ENCODE measurements around the gene CCL5. TPM values are rescaled to one million over a fixed set of nuclear protein-coding genes. Genes with fewer than 3 reads are reported as not detected.

Gene CCL5
- 1.6 TPM for total RNA-seq
- long read RNA-seq, partial matches to known transcripts: 0 of 2 reads
- long read RNA-seq, other reads (novel, unspliced or antisense): 0 of 2 reads

DNA sequence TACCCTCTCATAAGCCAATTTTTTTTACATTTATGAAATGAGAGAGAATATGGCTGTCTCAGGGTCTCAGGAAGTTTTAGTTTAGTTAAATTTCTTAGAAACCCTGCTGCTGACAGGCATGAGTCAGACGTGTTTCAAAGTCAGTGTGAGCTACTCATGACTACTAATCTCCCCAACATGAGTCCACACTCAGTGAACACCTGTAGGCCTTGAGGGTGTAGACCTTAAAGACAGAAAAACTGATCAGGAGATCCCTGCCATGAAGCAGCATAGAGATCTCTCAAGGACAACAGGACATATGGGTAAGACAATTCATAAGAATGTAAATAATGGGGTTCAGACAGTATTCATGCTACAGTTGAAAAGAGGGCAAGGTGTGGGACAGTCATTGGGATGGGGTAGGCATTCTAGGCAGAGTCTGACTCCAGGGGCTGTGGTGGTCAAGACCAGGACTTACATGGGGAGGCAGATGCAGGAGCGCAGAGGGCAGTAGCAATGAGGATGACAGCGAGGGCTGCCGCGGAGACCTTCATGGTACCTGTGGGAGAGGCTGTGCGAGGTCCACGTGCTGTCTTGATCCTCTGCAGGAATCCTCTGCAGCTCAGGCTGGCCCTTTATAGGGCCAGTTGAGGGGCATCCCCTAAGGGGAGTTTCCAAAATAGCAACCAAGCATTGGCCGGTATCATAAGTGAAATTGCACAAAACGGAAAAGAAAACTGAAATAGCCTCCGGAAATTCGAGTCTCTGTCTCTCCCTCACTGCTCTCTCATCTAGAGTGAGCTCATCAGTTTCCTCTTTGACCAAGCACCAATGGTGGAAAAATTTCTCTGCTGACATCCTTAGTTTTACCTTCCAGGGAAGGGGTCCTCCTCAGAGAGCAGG lies at the start of gene CCL5:
Gene CCL5, minus strand, starts transcription at position 588 of the 882 bp plus-strand sequence.
- intact Hi-C loops (cut with DNase I): no loop called here
- peak; percentile 43 for DNase-seq
- ATAC-seq (ENCODE audit: poor library complexity): no peak

DNA sequence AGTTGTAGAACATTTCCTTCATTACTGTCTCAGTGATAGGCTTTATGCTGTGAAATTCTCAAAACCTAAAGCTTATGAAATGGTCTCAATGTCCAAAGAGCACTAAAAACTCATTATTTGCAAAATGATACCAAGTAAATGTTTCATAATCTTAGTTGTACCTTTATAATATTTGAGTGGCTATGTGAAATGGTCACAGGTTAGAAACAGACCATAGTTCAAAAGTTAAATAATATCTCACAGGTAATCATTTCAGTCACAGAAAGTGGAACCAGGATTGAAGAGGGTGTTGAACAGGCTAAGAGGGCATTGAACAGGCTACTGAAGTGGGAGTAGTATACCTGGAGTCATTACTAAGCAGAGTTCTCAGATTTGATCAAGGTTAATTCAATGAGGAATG lies 47.6 kb upstream of the CCL5 start:
- ATAC-seq (ENCODE audit: poor library complexity): no peak
- intact Hi-C loops (cut with DNase I): no loop called here

DNA sequence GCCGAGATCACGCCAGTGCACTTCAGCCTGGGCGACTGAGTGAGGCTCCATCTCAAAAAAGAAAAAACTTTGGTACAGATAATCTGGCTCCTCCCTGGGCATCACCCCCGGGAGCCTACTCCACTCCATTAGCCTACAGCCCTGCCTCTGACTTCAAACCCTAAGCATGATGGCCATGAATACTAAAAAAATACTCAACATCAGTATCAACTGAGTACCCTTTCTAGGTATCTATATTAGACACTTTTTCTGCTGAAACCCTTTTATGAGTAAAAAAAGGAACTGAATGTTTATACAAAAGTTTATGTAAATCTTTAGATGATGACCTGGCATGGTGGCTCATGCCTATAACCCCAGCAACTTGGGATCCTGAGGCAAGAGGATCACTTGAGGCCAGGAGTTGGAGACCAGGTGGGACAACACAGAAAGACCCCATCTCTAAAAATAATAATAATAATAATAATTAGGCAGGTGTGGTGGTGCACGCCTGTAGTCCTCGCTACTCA lies 43.5 kb upstream of the CCL5 start:
- ATAC-seq (ENCODE audit: poor library complexity) (no peak), DNase-seq (no peak)
- intact Hi-C loops (cut with DNase I): no loop called here

More for the DNA sequence above, 47.6 kb upstream of the CCL5 start:
- DNase-seq: no peak

DNA sequence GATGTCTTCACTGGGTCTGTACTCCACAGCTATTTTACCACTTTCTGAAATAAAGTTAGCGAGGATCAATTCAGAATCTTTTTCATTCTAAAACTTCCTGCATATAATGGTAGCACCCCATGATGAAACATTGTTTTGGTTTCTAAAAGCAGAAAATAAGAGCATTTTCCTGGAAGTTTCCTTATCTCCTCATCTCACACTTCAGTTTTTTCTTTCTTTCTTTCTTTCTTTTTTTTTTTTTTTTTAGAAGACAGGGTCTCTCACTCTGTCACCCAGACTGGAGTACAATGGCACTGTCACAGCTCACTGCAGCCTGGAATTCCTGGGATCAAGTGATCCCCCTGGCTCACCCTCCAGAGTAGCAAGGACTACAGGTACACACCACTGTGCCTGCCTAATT lies 40.1 kb upstream of the CCL5 start:
- ATAC-seq (ENCODE audit: poor library complexity) (no peak), DNase-seq (no peak)
- intact Hi-C loops (cut with DNase I): no loop called here

DNA sequence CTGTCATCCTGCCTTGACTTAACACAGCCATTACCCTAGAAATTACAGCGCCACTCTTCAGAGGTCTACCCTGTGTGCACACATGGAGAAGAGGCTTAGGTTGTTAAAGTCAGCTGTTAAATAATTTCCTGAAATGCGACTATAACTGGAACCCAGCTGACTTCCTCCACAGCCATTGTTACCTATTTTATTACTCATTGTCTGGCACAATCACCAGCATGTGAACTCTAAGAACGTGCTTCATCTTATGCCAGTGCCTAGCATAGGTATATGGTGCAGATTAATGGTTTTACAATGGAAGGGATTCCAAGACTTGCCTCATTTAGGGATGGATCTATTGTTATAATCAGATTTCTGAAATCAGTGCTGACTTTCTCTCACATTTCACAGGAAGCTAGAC lies 38.5 kb upstream of the CCL5 start:
- DNase-seq (no peak), ATAC-seq (ENCODE audit: poor library complexity) (no peak)
- intact Hi-C loops (cut with DNase I): no loop called here

DNA sequence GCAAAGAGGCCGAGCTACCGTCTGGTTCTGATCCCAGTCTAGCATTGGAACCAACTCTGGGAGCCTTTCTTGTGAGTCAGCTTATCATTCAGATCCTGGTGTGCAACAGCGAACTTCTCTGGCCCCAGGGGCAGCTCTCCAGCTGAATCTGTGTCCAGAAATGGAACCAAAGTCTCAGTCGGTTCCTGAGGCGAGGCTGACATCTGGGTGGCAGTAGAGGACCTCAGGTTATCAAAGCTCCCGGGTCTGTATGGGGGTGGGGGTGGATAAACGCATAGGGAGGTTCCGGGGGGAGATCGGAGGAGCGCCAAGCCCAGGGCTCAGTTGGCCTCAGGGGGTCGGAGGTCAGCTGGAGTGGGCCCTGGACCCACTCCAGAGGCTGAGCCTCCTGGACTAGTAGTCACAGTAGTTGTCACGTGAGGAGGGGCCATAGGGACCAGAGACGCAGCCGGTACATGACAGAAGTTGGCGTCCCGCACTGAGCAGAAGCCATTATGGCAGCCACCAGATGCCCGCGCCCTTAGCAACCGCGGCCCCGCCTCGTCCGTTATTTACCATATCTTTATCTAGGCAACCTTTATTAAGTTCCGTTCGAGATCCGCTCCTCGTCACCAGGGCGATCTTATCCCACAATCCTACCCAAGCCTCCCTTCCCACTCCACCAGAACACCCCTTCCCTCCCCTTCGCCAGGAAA lies 37.5 kb upstream of the CCL5 start:
- DNase-seq: no peak
- no peak for ATAC-seq (ENCODE audit: poor library complexity)
- intact Hi-C loops (cut with DNase I): no loop called here

DNA sequence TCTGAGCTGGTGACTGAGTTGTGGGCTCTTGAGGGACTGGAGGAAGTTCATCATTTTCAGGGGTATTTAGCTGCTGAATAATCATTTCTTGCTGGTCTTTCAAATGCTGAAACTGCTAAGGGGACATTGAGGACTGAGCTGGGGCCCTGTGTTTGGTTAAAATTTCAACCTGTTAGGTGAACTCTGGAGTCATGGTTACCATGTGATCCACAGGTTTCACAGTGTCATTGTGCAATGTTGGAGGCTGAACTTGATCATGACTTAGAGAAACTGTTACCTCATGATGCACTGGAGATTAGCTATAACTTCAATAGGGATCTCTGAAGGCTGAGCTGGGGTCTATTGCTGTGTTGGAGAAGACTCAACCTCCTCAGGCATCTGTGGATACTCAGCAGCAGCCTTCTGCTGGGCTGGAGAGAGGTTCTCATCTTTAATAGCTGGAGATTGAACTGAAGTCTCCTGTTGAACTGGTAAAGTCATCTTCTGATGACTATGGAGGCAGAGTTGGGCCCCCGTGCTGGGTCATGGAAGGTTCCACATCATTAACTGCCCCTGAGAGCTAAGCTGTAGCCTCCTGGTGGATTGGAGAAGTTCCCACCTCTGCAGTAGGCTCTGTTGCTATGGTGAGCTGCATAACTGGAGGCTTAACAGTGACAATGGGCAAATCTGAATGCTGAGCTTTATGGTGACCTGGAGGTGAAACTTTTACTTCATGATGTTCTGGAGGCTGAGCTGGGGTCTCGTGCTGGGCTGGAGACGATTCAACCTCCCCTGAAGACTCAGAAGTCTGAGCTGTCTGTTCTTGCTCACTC lies 35.2 kb upstream of the CCL5 start:
- ATAC-seq (ENCODE audit: poor library complexity) (no peak), DNase-seq (no peak)
- intact Hi-C loops (cut with DNase I): no loop called here

DNA sequence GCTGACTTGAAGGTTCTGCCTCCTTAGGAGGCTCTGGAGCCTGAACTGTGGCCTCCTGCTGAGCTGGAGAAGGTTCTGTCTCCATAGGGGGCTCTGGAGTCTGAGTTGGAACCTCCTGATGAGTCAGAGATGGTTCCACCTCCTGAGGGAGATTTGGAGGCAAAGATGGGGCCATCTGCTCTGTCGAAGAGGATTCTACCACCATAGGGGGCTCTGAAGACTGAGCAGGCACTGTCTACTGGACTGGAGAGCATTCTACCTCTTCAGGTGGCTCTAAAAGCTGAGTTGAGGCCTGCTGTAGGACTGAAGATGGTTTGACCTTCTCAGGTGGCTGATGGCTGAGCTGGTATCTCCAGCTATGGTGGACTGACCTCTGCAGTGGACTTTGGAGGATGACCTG lies 34.2 kb upstream of the CCL5 start:
- intact Hi-C loops (cut with DNase I): no loop called here
- no peak for ATAC-seq (ENCODE audit: poor library complexity)
- DNase-seq: no peak

DNA sequence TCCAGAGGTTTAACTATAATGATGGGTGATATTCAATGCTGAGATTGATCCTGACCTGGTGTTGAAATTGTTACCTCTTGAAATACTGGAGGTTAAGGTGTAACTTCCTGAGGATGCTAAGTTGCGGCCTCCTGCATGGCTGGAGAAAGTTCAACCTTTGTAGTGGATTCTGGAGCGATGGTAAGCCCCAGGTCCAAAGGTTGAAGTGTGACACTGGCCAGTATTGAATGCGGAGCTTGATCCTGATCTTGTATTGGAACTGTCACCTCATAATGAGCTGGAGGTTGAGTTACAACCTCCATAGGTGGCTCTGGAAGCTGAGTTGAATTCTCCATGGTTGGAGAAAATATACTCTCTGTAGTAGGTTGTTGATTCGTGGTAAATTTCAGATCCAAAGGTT lies 33.4 kb upstream of the CCL5 start:
- intact Hi-C loops (cut with DNase I): no loop called here
- no peak for ATAC-seq (ENCODE audit: poor library complexity)

DNA sequence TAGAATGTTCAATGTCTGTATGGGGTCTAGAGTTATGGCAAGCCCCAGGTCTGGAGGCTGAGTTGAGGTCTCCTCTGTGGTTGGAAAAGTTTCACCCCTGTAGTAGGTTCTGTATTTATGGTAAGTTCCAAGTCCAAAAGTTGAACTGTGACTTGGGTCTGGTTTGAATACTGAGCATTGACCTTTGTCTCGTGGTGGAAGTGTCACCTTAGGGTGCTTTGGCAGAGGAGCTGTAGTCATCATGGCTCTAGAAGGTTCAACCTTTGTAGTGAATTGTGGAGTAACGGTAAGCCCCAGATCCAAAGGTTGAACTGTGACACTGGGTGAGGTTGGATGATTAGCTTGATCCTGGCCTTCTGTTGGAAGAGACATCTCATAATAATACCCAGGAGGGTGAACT lies 32.8 kb upstream of the CCL5 start:
- DNase-seq (no peak), ATAC-seq (ENCODE audit: poor library complexity) (no peak)
- intact Hi-C loops (cut with DNase I): no loop called here

More for the DNA sequence above, 33.4 kb upstream of the CCL5 start:
- DNase-seq: no peak

DNA sequence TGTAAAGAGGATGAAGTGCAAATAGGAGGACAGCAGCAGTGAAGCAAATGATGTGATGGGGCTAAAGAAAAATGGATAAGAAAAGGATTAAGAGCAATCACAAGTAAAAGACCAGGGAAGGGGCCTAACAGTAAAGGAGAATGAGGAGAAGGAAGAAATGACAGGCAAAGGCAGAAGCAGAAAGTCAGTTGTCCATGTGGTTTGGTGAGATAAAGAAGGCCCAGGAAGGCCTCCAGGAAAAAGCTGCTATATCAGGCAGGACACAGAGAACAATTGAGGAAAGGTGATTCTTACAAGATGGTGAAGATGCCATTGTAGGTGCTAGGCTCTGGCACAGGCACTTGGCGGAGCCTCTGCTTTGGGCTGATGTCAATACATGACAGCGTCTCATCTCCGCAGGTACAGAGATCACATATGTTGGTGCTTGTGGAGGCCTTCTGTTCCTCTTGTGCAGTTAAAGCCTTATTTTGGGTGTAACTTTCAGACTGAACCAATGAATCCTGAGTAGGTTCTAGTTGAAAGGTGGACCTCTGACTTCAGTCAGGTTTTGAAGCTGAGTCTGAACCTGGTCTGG lies 32.3 kb upstream of the CCL5 start:
- ATAC-seq (ENCODE audit: poor library complexity): no peak
- intact Hi-C loops (cut with DNase I): no loop called here

DNA sequence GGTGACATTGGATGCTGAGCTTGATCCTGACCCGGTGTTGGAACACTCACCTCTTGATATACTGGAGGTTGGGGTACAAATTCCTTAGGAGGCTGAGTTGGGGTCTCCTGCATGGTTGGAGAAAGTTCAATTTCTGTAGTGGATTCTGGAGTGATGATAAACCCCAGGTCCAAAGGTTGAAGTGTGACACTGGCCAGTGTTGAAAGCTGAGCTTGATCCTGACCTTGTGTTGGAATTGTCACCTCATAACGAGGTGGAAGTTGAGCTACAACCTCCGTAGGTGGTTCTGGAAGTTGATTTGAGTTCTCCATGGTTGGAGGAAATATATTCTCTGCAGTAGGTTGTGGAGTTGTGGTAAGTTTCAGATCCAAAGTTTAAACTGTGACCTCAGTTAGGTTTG lies 29.2 kb upstream of the CCL5 start:
- ATAC-seq (ENCODE audit: poor library complexity): no peak
- intact Hi-C loops (cut with DNase I): no loop called here
- DNase-seq: no peak

More for the DNA sequence above, 32.3 kb upstream of the CCL5 start:
- no peak for DNase-seq

DNA sequence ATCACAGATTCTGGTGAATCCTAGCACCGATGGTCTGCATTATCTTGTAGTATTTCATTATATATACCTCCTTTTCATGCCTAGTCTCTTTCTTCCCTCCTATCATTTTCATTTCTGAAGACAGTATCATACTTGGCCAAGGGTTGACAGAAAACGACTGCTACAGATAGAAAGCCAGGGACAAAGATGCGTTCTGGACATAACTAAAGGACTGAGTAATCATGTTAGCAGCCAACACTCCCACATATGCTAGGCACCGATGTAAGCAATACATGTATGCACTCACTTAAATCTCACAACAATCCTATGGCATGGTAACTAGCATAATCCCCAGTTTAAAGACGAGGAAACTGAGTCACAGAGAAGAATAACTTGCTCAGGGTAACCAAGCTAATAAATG lies 27.5 kb upstream of the CCL5 start:
- ATAC-seq (ENCODE audit: poor library complexity) (no peak), DNase-seq (no peak)
- intact Hi-C loops (cut with DNase I): no loop called here

DNA sequence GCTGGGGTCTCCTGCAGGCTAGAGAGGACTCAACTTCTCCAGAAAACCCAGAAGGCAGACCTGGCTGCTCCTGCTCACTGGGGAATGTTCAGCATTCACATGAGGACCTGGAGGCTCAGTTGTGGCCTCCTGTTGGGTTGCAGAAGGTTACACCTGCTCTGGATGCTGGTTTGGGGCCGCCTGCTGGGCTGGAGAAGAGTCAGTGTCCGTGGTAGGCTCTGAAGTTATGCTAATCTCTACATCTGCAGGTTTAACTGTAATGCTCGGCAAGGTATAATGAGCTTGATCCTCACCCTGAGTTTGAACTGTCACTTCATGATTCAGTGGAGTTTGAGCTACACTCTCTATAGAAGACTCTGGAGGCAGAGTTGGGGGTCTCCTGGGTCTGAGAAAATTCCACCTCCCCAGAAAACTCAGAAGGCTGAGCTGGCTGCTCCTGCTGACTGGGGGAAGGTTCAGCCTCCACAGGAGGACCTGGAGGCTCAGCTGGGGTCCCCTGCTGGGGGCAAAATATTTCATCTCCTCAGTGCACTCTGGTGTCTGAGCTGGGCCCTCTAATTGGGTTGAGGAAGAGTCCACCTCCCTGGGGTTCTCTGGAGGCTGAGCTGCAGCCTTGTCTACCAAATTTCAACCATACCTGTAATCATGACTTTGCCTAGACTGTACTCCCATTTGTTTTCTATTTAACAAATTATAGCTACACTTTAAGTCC lies 26.9 kb upstream of the CCL5 start:
- intact Hi-C loops (cut with DNase I): no loop called here
- ATAC-seq (ENCODE audit: poor library complexity) (no peak), DNase-seq (no peak)

DNA sequence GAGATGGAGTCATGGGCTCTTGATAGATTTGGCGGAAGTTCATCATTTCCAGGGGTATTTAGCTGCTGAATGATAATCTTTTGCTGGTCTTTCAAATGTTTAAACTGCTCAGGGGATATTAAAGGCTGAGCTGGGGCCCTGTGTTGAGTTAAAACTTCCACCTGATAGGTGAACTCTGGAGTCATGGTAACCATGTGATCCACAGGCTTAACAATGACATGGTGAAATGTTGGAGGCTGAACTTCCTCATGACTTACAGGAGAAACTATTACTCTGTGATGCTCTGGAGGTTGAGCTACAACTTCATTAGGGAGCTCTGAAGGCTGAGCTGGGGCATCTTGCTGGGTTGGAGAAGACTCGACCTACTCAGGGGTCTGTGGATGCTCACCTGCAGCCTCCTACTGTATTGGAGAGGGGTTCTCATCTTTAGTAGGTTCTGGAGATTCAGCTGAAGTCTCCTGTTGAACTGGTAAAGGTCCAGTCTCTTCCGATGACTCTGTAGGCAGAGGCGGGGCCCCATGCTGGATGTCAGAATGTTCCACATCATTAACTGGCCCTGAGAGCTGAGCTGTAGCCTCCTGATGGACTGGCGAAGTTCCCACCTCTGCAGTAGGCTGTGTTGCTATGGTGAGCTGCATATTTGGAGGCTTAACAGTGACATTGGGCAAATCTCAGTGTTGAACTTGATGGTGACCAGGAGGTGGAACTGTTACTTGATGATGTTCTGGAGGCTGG lies 26.2 kb upstream of the CCL5 start:
- DNase-seq: no peak
- intact Hi-C loops (cut with DNase I): no loop called here
- ATAC-seq (ENCODE audit: poor library complexity): no peak

DNA sequence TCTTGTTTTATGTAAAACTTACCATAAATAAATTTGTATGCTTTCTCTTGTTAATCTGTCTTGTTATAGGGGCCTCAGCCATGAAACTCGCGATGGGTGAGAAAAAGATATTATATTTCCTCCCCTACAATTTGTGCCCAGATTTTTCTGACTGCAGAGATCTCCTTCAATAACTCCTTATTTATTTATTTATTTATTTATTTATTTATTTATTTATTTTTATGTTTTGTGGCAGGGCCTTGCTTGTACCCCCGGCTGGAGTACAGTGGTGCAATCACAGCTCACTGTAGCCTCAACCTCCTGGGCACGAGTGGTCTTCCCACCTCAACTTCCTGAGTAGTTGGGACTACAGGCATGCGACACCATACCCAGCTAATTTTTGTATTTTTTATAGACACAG lies 23.3 kb upstream of the CCL5 start:
- ATAC-seq (ENCODE audit: poor library complexity): no peak
- intact Hi-C loops (cut with DNase I): no loop called here
- no peak for DNase-seq

DNA sequence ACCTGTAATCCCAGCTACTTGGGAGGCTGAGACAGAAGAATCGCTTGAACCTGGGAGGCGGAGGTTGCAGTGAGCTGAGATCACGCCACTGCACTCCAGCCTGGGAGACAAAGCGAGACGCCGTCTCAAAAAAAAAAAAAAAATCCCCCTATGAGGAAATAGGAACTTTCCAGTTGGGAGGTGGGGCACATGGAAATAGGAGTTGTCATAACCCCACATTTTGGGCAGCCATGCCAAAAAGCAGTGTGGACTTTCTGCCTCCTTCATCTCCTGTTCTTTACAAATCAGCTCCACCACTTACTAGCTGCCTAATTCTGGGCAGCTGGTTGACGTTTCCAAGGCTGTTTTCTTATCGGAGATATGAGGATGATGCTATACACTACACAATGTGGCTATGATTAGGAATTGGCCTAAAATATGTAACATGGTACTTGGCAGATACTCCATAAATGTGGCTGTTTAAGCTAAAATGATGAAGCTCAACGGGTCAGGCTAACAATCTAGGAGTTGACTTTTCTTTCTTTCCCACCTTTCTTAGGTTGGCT lies 21.5 kb upstream of the CCL5 start:
- ATAC-seq (ENCODE audit: poor library complexity) (no peak), DNase-seq (no peak)
- intact Hi-C loops (cut with DNase I): no loop called here
